WTC11 (cell line): ENCODE results near the gene THSD4.

ENCODE experiments used
- ETV6 ChIP-seq: sonication (generic); formaldehyde crosslinking; IDR thresholded peaks from 2 replicates; pipeline ENCODE4 v1.8.1; 2022; ENCODE audit warnings: mild to moderate bottlenecking, missing genetic modification reagents
- NFYB ChIP-seq: sonication (generic); formaldehyde crosslinking; conservative IDR thresholded peaks from 2 replicates; pipeline ENCODE4 v1.8.0; 2022; ENCODE audit warnings: low read depth, missing genetic modification reagents
- SMAD4 ChIP-seq: sonication (generic); formaldehyde crosslinking; IDR thresholded peaks from 2 replicates; pipeline ENCODE4 v1.8.0; 2022; ENCODE audit warnings: mild to moderate bottlenecking, missing genetic modification reagents
- ZNF138 ChIP-seq: sonication (generic); formaldehyde crosslinking; conservative IDR thresholded peaks from 2 replicates; pipeline ENCODE4 v1.8.1; 2022; ENCODE audit warnings: mild to moderate bottlenecking, moderate library complexity, missing genetic modification reagents
- TF ChIP-seq, protein P1 (sequence below): fragments of 200-600 bp; IDR thresholded peaks from 2 replicates; pipeline ENCODE4 v1.8.0; 2022; ENCODE audit warnings: antibody characterized with exemption
- TF ChIP-seq, protein P2 (sequence below): sonication (generic); formaldehyde crosslinking; conservative IDR thresholded peaks from 2 replicates; pipeline ENCODE4 v1.8.1; 2022; ENCODE audit warnings: mild to moderate bottlenecking, missing genetic modification reagents
- TF ChIP-seq, protein P3 (sequence below): sonication (generic); formaldehyde crosslinking; IDR thresholded peaks from 2 replicates; pipeline ENCODE4 v1.8.0; 2022; ENCODE audit warnings: mild to moderate bottlenecking, missing genetic modification reagents
- TF ChIP-seq, protein P4 (sequence below): sonication (generic); formaldehyde crosslinking; IDR thresholded peaks from 2 replicates; pipeline ENCODE4 v1.8.0; 2022; ENCODE audit warnings: mild to moderate bottlenecking, missing genetic modification reagents
- TF ChIP-seq, protein P5 (sequence below): sonication (generic); formaldehyde crosslinking; IDR thresholded peaks from 2 replicates; pipeline ENCODE4 v1.8.1; 2022; ENCODE audit warnings: low read depth, missing genetic modification reagents, borderline replicate concordance
- TF ChIP-seq, protein P6 (sequence below): sonication (generic); formaldehyde crosslinking; IDR thresholded peaks from 2 replicates; pipeline ENCODE4 v1.8.0; 2023; ENCODE audit warnings: missing genetic modification reagents
- TF ChIP-seq, protein P7 (sequence below): sonication (generic); formaldehyde crosslinking; IDR thresholded peaks from 2 replicates; pipeline ENCODE4 v1.8.1; 2022; ENCODE audit warnings: missing genetic modification reagents, borderline replicate concordance

DNA sequence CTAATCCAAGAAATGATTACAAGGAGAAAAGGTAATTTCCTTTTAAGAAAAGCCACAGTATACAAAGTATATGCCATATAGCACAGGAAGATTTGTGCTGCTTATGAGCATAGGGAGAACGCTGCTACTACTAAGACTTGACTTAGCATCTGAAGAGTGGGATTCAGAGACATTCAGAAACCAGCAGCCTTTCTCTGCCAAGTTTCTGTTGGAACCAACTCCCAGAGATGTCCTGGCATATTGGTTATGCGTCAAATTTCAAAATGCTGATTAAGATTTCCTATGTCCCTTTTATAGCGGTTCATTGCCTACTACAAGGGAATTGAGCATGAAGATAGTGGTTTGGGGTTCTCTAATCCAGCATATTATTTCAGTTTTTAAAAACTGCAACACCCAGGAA lies 700.0 kb downstream of the THSD4 start:
- TF ChIP-seq, protein P1, sequence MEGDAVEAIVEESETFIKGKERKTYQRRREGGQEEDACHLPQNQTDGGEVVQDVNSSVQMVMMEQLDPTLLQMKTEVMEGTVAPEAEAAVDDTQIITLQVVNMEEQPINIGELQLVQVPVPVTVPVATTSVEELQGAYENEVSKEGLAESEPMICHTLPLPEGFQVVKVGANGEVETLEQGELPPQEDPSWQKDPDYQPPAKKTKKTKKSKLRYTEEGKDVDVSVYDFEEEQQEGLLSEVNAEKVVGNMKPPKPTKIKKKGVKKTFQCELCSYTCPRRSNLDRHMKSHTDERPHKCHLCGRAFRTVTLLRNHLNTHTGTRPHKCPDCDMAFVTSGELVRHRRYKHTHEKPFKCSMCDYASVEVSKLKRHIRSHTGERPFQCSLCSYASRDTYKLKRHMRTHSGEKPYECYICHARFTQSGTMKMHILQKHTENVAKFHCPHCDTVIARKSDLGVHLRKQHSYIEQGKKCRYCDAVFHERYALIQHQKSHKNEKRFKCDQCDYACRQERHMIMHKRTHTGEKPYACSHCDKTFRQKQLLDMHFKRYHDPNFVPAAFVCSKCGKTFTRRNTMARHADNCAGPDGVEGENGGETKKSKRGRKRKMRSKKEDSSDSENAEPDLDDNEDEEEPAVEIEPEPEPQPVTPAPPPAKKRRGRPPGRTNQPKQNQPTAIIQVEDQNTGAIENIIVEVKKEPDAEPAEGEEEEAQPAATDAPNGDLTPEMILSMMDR, result no peak
- TF ChIP-seq ZNF138 (CRISPR knock-in tag) (no peak), ETV6 (CRISPR knock-in tag) (no peak), SMAD4 (no peak), NFYB (CRISPR knock-in tag) (no peak)
- TF ChIP-seq, protein P2, sequence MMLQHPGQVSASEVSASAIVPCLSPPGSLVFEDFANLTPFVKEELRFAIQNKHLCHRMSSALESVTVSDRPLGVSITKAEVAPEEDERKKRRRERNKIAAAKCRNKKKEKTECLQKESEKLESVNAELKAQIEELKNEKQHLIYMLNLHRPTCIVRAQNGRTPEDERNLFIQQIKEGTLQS (CRISPR knock-in tag), result no peak
- TF ChIP-seq, protein P3, sequence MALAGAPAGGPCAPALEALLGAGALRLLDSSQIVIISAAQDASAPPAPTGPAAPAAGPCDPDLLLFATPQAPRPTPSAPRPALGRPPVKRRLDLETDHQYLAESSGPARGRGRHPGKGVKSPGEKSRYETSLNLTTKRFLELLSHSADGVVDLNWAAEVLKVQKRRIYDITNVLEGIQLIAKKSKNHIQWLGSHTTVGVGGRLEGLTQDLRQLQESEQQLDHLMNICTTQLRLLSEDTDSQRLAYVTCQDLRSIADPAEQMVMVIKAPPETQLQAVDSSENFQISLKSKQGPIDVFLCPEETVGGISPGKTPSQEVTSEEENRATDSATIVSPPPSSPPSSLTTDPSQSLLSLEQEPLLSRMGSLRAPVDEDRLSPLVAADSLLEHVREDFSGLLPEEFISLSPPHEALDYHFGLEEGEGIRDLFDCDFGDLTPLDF (CRISPR knock-in tag), result no peak
- TF ChIP-seq, protein P4, sequence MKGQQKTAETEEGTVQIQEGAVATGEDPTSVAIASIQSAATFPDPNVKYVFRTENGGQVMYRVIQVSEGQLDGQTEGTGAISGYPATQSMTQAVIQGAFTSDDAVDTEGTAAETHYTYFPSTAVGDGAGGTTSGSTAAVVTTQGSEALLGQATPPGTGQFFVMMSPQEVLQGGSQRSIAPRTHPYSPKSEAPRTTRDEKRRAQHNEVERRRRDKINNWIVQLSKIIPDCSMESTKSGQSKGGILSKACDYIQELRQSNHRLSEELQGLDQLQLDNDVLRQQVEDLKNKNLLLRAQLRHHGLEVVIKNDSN, result no peak
- TF ChIP-seq, protein P5, sequence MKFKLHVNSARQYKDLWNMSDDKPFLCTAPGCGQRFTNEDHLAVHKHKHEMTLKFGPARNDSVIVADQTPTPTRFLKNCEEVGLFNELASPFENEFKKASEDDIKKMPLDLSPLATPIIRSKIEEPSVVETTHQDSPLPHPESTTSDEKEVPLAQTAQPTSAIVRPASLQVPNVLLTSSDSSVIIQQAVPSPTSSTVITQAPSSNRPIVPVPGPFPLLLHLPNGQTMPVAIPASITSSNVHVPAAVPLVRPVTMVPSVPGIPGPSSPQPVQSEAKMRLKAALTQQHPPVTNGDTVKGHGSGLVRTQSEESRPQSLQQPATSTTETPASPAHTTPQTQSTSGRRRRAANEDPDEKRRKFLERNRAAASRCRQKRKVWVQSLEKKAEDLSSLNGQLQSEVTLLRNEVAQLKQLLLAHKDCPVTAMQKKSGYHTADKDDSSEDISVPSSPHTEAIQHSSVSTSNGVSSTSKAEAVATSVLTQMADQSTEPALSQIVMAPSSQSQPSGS (CRISPR knock-in tag), result no peak
- TF ChIP-seq, protein P6, sequence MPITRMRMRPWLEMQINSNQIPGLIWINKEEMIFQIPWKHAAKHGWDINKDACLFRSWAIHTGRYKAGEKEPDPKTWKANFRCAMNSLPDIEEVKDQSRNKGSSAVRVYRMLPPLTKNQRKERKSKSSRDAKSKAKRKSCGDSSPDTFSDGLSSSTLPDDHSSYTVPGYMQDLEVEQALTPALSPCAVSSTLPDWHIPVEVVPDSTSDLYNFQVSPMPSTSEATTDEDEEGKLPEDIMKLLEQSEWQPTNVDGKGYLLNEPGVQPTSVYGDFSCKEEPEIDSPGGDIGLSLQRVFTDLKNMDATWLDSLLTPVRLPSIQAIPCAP, result no peak
- TF ChIP-seq, protein P7, sequence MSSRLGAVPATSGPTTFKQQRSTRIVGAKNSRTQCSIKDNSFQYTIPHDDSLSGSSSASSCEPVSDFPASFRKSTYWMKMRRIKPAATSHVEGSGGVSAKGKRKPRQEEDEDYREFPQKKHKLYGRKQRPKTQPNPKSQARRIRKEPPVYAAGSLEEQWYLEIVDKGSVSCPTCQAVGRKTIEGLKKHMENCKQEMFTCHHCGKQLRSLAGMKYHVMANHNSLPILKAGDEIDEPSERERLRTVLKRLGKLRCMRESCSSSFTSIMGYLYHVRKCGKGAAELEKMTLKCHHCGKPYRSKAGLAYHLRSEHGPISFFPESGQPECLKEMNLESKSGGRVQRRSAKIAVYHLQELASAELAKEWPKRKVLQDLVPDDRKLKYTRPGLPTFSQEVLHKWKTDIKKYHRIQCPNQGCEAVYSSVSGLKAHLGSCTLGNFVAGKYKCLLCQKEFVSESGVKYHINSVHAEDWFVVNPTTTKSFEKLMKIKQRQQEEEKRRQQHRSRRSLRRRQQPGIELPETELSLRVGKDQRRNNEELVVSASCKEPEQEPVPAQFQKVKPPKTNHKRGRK (CRISPR knock-in tag), result no peak
